NK-92 (cell line): ENCODE results near the gene PCDHB4.
"Not testable (repeated sequence)": the region's sequence is repeated elsewhere in the genome, so short reads cannot be mapped to it uniquely, and the experiment has no call there.

Experiments used
- DNase-seq: peaks from one replicate; lab custom pipeline; 2025; ENCODE audit not compliant: unreplicated experiment; lab: John Stamatoyannopoulos, UW

Gene PCDHB4

DNA sequence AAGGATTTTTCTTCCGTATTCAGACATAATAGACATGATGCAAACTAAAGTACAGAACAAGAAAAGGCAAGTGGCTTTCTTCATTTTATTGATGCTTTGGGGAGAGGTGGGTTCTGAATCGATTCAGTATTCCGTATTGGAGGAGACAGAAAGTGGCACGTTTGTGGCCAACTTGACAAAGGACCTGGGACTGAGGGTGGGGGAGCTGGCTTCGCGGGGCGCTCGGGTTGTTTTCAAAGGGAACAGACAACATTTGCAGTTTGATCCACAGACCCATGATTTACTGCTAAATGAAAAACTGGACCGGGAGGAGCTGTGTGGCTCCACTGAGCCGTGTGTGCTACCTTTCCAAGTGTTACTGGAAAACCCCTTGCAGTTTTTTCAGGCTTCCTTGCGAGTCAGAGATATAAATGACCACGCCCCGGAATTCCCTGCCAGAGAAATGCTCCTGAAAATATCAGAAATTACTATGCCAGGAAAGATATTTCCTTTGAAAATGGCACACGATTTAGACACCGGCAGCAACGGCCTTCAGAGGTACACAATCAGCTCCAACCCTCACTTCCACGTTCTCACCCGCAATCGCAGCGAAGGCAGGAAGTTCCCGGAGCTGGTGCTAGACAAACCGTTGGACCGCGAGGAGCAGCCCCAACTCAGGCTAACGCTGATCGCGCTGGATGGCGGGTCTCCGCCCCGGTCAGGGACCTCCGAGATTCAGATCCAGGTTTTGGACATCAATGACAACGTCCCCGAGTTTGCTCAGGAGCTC is 28.8 kb downstream of the PCDHB4 start:
- no peak for DNase-seq

DNA sequence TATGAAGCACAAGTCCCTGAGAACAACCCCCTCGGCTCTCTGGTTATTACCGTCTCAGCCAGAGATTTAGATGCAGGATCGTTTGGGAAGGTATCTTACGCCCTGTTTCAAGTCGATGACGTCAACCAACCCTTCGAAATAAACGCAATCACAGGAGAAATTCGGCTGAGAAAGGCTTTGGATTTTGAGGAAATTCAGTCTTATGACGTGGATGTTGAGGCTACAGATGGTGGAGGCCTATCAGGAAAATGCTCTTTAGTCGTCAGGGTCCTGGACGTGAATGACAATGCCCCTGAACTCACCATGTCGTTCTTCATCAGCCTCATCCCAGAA is 29.3 kb downstream of the PCDHB4 start:
- DNase-seq: no peak

- DNase-seq: not testable (repeated sequence)
Measured at GRCh38 chr5:141151632-141152031, 30.0 kb downstream of the PCDHB4 start.

GRCh38 chr5:141152096-141152495 is 30.5 kb downstream of the PCDHB4 start:
- not testable (repeated sequence) for DNase-seq

- no peak for DNase-seq
Measured at GRCh38 chr5:141155540-141156374, 34.1 kb downstream of the PCDHB4 start.

GRCh38 chr5:141157356-141157755 is 35.7 kb downstream of the PCDHB4 start:
- DNase-seq: not testable (repeated sequence)

DNA sequence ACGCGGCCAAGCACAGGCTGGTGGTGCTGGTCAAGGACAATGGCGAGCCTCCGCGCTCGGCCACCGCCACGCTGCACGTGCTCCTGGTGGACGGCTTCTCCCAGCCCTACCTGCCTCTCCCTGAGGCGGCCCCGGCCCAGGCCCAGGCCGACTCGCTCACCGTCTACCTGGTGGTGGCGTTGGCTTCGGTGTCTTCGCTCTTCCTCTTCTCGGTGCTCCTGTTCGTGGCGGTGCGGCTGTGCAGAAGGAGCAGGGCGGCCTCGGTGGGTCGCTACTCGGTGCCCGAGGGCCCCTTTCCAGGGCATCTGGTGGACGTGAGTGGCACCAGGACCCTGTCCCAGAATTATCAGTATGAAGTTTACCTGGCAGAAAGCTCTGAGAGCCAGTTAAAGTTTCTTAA is 36.3 kb downstream of the PCDHB4 start:
- DNase-seq: not testable (repeated sequence)

DNA sequence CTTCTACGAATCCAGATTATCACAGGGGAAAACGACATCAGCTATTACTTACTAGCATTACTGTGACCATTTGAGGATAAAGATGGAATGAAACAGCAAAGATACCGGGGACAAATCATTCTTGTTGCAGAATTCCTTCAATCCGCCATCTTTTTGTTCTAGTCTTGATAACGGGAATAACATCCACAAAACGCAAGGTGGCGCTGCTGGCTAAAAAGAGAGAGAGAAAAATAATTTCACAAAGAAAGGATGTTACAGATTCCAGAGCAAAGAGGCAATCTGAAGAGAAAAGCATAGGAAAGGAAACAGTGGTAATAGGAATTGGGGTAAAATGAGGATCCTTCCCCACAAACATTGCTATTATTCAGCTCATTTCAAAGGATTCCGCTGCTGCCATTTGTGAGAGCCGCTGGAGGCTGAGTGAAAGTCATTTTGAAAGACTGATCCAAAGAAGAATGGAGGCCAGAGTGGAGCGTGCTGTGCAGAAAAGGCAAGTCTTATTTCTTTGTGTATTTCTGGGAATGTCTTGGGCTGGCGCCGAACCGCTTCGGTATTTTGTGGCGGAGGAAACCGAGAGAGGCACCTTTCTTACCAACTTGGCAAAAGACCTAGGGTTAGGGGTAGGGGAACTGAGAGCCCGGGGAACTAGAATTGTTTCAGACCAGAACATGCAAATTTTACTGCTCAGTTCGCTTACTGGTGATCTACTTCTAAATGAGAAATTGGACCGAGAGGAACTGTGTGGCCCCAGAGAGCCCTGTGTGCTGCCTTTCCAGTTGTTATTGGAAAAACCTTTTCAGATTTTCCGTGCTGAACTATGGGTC is 51.0 kb downstream of the PCDHB4 start, which contains the start of gene PCDHB7:
Gene PCDHB7 (plus strand): TSS at position 264 of the 824 bp plus-strand sequence. CDS start 192 bp downstream, at position 456.
- no peak for DNase-seq

DNA sequence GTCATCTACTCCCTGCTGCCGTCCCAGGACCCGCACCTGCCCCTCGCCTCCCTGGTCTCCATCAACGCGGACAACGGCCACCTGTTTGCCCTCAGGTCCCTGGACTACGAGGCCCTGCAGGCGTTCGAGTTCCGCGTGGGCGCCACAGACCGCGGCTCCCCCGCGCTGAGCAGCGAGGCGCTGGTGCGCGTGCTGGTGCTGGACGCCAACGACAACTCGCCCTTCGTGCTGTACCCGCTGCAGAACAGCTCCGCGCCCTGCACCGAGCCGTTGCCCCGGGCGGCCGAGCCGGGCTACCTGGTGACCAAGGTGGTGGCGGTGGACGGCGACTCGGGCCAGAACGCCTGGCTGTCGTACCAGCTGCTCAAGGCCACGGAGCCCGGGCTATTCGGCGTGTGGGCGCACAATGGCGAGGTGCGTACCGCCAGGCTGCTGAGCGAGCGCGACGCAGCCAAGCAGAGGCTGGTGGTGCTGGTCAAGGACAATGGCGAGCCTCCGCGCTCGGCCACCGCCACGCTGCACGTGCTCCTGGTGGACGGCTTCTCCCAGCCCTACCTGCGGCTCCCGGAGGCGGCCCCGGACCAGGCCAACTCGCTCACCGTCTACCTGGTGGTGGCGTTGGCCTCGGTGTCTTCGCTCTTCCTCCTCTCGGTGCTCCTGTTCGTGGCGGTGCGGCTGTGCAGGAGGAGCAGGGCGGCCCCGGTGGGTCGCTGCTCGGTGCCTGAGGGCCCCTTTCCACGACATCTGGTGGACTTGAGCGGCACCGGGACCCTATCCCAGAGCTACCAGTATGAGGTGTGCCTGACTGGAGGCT is 52.9 kb downstream of the PCDHB4 start:
- not testable (repeated sequence) for DNase-seq
